PC-9 (cell line): ENCODE results near the gene SIAH2.

Experiments used
- EZH2 ChIP-seq: fragments of 200-600 bp; sonication (generic); IDR thresholded peaks from 2 replicates; pipeline ENCODE4 v1.8.0; 2017; ENCODE audit warnings: antibody characterized with exemption, low read depth
- TF ChIP-seq, protein P1 (sequence below): fragments of 200-600 bp; sonication (generic); conservative IDR thresholded peaks from 2 replicates; pipeline ENCODE4 v1.6.1; 2017; ENCODE audit warnings: mixed run types, antibody characterized with exemption, mild to moderate bottlenecking, moderate library complexity

DNA sequence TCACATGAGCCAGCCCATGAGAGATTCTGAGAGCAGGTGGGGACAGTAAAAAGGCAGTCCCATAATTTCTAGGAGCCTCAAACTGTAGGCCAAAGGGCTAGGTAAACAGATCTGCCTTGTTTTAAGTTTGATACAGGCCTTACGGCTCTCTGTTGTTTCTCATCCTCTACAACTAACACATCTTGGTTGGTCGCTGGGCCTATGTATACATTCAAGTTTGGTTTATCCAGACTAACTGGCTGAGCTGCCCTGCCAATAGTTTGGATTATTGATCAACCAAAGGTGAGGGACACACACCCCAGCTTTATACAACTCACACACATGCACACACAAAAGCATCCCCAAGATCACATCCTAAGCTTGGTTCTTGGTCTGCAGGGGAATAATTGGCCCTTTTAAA, 3.0 kb downstream of the SIAH2 start:
- TF ChIP-seq, protein P1, sequence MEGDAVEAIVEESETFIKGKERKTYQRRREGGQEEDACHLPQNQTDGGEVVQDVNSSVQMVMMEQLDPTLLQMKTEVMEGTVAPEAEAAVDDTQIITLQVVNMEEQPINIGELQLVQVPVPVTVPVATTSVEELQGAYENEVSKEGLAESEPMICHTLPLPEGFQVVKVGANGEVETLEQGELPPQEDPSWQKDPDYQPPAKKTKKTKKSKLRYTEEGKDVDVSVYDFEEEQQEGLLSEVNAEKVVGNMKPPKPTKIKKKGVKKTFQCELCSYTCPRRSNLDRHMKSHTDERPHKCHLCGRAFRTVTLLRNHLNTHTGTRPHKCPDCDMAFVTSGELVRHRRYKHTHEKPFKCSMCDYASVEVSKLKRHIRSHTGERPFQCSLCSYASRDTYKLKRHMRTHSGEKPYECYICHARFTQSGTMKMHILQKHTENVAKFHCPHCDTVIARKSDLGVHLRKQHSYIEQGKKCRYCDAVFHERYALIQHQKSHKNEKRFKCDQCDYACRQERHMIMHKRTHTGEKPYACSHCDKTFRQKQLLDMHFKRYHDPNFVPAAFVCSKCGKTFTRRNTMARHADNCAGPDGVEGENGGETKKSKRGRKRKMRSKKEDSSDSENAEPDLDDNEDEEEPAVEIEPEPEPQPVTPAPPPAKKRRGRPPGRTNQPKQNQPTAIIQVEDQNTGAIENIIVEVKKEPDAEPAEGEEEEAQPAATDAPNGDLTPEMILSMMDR: no peak
- TF ChIP-seq EZH2: no peak
